ENCODE results near the gene CFAP206.

Gene CFAP206, protein sequence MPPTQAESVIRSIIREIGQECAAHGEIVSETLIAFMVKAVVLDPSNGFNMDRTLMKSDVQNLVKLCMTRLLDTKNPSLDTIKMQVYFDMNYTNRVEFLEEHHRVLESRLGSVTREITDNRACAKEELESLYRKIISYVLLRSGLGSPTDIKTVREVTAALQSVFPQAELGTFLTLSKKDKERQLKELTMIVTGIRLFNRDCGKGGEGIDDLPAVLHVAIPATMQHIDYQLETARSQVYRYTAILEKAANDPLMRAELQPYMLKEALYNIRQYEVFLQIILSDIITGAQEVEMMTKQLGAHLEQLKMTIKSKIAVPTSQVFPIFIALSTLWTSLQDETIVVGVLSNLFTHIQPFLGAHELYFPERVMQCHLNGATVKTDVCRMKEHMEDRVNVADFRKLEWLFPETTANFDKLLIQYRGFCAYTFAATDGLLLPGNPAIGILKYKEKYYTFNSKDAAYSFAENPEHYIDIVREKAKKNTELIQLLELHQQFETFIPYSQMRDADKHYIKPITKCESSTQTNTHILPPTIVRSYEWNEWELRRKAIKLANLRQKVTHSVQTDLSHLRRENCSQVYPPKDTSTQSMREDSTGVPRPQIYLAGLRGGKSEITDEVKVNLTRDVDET

GRCh38 chr6:87407901-87408720 lies at the start of gene CFAP206:
Gene CFAP206, plus strand, starts transcription at chr6:87407972. Its CDS starts 1,868 bp downstream, at chr6:87409840.
- DNase-seq (ENCODE audit: extremely low read depth in 1 of 2, low read depth in 1 of 2): peak; percentile 62 to 64

GRCh38 chr6:87364602-87365252 lies 43.0 kb upstream of the CFAP206 start:
- no peak for DNase-seq (ENCODE audit: extremely low read depth in 1 of 2, low read depth in 1 of 2)

GRCh38 chr6:87366072-87366827 lies 41.5 kb upstream of the CFAP206 start:
- DNase-seq (ENCODE audit: extremely low read depth in 1 of 2, low read depth in 1 of 2): no peak

DNA sequence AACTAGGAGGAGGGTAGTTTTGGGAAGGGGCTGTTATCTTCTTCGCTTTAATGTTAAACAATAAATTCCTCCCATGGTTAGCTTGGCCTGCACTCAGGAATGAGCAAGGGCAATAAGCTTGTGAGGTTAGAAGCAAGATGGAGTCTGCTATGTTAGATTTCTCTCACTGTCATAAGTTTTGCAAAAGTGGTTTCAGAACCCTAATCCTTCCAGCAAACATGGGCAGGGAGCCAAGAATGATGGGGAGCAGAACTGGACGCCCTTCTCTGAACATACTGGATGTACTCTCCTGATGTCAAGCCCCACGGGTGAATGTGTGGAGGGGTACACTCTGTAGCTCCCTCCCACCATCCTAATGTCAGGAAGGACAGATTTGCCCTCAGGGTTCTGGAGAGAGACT lies 40.9 kb upstream of the CFAP206 start:
- DNase-seq (ENCODE audit: extremely low read depth in 1 of 2, low read depth in 1 of 2): no peak

DNA sequence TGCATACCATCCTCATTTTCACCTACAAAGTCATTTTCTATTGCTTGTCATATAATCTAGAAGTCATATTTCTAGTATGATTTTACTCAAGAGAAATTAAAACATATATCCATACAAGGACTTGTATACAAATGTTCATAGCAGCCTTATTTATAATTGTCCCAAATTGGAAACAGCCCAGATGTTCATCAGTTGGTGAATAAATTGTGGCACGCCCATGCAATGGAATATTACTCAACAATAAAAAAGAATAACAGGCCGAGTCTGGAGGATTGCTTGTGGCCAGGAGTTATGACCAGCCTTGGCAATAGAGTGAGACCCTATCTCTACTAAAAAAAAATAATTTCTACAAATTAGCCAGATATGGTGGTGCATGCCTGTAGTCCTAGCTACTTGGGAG lies 34.4 kb upstream of the CFAP206 start:
- DNase-seq (ENCODE audit: extremely low read depth in 1 of 2, low read depth in 1 of 2): no peak

- no peak for DNase-seq (ENCODE audit: extremely low read depth in 1 of 2, low read depth in 1 of 2)
These were observed 32.5 kb upstream of the CFAP206 start for GRCh38 chr6:87375315-87375714.

DNA sequence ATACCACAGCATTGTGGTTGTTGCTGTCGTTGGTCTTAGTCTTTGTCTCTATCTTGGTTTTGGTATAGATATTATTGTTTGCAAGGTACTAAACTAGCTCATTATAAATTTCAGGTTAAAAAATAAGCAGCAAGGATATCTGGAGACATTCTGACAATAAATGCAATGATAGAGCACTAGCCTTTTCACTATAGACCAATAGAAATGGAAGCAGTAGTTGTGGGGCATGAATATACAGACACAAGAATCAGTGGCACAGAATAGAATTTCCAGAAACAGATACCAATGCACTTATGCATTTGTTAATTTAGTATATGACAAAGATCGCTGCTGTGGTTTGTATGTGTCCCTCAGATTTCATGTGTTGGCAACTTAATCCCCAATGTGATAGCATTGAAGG lies 31.1 kb upstream of the CFAP206 start:
- no peak for DNase-seq (ENCODE audit: extremely low read depth in 1 of 2, low read depth in 1 of 2)

DNA sequence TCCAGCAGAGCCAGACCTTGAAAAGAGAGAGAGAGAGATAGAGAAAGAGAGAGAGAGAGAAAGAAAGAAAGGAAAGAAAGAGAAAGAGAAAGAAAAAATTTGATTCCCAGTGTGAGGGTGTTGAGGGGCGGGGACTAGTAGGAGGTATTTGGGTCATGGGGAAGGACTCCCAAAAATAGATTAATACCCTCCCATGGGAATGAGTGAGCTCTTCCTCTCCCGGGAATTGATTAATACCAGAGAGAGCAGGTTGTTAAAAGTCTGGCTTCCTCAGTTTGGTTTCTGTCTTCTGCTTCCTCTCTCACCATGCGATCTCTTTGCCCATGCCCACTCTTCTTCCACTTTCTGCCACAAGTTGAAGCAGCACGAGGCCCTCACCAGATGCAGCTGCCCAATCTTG lies 28.8 kb upstream of the CFAP206 start:
- no peak for DNase-seq (ENCODE audit: extremely low read depth in 1 of 2, low read depth in 1 of 2)

DNA sequence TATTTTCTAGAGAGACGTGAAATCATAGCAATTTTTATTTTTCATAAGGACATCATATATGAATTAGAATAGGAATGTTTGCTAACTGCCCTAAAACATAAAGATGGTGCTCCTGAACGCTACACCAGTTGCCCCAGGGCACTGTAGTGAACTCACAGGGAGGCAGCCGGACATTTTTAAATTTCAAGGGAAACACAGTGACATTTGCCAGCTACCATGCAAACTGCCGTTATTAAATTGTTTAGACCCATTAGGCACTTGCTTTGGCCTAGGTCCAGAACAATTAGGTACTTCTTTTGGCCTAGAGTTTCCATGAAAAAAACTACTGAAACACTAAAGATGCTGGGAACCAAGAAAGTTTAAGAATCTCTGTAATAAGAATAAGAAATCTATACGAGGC lies 24.9 kb upstream of the CFAP206 start:
- no peak for DNase-seq (ENCODE audit: extremely low read depth in 1 of 2, low read depth in 1 of 2)

- no peak for DNase-seq (ENCODE audit: extremely low read depth in 1 of 2, low read depth in 1 of 2)
These were observed 23.7 kb upstream of the CFAP206 start for GRCh38 chr6:87384038-87384437.

DNA sequence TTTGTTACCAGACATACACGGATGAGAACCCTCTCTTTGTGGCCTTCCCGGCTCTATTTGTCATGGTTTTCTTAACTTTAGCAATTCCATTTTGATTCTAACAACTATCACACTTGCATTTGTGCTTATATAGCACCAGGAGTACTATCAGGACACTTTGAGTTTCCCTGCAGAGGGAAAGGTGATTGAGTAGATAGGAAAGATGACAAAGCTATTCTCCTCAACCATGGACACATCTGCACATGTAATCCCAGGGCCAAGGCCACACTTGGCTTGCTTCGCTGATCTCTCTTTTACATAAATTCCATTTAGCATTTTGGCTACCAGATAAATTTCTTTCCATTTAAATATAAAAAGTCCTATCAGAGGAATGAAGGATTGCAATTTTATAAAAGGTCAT lies 23.3 kb upstream of the CFAP206 start:
- DNase-seq (ENCODE audit: extremely low read depth in 1 of 2, low read depth in 1 of 2): no peak

DNA sequence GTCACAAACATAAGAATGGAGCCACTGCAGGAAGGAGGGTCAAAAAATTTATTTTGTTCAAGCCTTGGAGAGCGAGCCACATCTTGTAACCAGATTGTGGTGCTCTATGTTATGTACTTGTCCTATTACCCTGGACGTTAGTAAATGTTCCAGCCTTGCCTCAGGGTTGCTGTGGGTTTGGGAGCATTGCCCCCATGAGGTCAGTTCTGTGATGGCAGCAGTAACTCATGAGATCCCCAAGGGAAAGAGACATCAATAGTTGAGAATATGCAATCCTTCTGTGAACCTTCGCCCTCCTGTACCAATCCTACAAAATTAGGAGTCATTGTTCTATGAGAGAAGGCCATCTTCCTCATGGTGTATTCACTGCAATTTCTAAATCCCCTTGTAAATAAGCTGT lies 16.4 kb upstream of the CFAP206 start:
- no peak for DNase-seq (ENCODE audit: extremely low read depth in 1 of 2, low read depth in 1 of 2)

DNA sequence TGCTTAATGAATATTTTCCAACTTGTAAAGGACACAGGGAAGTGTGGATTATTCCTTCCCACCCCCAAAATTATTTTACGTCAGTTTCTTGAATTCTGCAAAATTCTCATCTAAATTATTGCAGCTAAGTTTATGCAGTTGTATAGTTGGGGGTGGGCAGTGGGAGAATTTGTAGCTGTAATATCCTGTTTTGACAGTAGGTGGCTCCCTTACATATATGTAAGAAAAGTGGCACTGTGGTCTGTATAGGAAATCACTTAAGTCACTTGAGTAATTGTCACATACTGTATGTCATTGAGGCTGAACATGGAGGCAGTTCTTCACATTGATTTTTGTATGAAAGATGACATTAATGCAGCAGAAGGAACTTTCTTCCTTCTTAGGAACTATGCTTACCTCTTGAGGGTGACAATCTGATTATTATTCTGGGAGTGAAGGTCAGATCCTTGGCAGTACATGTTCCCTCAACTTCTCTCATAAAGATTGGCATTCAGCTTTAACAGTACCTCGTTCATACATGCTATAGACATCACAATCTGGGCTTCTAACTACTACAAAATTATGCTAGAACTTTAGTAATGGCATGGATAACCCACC lies 14.6 kb upstream of the CFAP206 start:
- DNase-seq (ENCODE audit: extremely low read depth in 1 of 2, low read depth in 1 of 2): no peak

GRCh38 chr6:87395431-87395830 lies 12.3 kb upstream of the CFAP206 start:
- no peak for DNase-seq (ENCODE audit: extremely low read depth in 1 of 2, low read depth in 1 of 2)

- no peak for DNase-seq (ENCODE audit: extremely low read depth in 1 of 2, low read depth in 1 of 2)
These were observed 11.0 kb upstream of the CFAP206 start for GRCh38 chr6:87396595-87397392.

- DNase-seq (ENCODE audit: extremely low read depth in 1 of 2, low read depth in 1 of 2): no peak
These were observed 10.1 kb upstream of the CFAP206 start for GRCh38 chr6:87397656-87398055.

DNA sequence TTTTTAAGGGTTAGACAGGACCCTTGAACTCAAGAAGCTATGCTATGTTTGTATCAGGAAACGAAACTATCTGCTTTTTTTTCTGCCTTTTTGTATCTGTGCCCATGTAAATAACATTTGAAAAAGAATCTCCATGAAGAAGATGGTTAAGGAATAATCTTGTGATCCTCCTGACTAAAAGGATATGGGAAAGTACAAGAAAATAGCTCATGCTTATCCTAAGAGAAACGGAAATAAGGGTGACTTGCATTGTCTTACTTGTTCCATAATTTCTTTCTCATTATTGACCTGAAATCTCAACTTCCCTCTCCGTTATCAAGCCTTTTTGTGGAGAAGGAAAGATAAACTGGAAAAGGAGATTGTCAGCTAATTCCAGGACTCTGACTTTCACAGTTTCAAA lies 5.9 kb upstream of the CFAP206 start:
- DNase-seq (ENCODE audit: extremely low read depth in 1 of 2, low read depth in 1 of 2): no peak

DNA sequence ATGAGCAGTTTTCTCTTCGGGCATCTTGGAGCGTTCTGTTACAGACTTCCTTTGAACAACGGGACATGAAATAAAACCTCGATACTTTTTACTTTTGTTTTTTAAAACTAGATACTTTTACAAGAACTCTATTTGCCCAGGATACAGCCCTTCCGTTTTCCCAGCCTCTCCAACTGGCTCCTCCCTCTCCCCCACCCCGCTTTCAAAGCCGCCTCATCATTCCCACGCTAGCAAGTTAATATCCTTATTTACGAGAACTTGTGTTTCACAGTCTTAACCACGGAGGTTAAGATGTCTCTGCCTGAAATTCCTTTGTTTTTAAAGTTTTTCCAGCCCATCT lies 241 bp upstream of the CFAP206 start:
- peak in 1 of 2 donors; percentile 1 for DNase-seq (ENCODE audit: extremely low read depth in 1 of 2, low read depth in 1 of 2)

- DNase-seq (ENCODE audit: extremely low read depth in 1 of 2, low read depth in 1 of 2): no peak
These were observed 966 bp downstream of the CFAP206 start for GRCh38 chr6:87408721-87409155.

Measured in activated CD8-positive, alpha-beta memory T cell treated with anti-CD3 and anti-CD28 coated beads for 1 hour (primary cell).